IMR-90 (cell line): ENCODE results near the gene SP140.

Experiments used
- CEBPB ChIP-seq: IDR thresholded peaks from 2 replicates; pipeline ENCODE4 v1.6.1; 2012; ENCODE audit warnings: low read depth, low read length, improper control_type of control experiment
- CTCF ChIP-seq: conservative IDR thresholded peaks from 2 replicates; pipeline ENCODE4 v1.5.1; 2012; ENCODE audit warnings: mild to moderate bottlenecking, low read depth, low read length, improper control_type of control experiment
- MAZ ChIP-seq: IDR thresholded peaks from 2 replicates; pipeline ENCODE4 v1.6.1; 2012; ENCODE audit warnings: low read depth, mild to moderate bottlenecking, low read length, improper control_type of control experiment, moderate library complexity, borderline replicate concordance
- POLR2A ChIP-seq: IDR thresholded peaks from 2 replicates; pipeline ENCODE4 v1.6.1; 2012; ENCODE audit warnings: mild to moderate bottlenecking, low read depth, low read length

GRCh38 chr2:230324503-230324902, 99.0 kb downstream of the SP140 start:
- no peak for TF ChIP-seq POLR2A
- no peak for TF ChIP-seq CTCF
- no peak for TF ChIP-seq CEBPB
- TF ChIP-seq MAZ, result no peak
